ENCODE data around the gene DHRS3. TPM values are rescaled to one million over a fixed set of nuclear protein-coding genes. Genes with fewer than 3 reads are reported as not detected.

Gene DHRS3
- total RNA-seq, 6 experiments from 2014 or later: 6.0 to 29.1 (median 27.1) TPM

DNA sequence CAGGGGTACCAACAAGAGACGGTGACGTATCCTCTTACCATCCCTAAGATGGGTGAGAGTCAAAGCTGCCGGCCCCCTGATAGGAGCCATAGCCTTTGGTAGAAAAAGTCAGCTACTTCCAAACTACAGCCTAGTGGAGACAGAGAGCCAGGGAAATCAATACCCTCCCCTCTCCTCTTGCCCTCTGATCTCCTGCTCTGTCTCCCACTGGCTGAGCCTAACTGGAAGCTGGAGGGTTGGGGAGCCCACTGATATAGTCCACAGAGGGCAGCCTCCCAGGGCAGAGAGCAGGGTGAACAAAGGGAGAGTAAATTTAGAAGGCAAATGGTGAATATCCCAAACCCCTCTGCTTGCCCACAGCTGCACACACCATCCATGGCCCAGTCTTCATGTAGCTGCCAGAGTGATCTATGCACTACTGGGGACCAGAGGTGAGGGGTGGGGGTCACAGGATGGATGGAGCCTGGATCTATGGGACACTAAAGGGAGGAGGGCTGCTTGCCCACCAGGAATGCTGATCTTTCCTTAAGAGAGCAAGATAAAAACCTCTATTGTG is 80.0 kb downstream of the DHRS3 start:
- H3K4me3 Mint-ChIP-seq: no peak overlapping the region
- H3K36me3 Mint-ChIP-seq (ENCODE audit: low read depth): peaks cover 9% of the 10 kb centered on the region; the same call in 1 of the 2 replicates
- peaks cover 28% of the 10 kb centered on the region for H3K4me1 Mint-ChIP-seq (ENCODE audit: low read depth)
- peaks cover 13% of the 10 kb centered on the region for H3K27me3 Mint-ChIP-seq (ENCODE audit: insufficient read depth)
- H3K27ac Mint-ChIP-seq: no peak overlapping the region
- TF ChIP-seq, protein P1, sequence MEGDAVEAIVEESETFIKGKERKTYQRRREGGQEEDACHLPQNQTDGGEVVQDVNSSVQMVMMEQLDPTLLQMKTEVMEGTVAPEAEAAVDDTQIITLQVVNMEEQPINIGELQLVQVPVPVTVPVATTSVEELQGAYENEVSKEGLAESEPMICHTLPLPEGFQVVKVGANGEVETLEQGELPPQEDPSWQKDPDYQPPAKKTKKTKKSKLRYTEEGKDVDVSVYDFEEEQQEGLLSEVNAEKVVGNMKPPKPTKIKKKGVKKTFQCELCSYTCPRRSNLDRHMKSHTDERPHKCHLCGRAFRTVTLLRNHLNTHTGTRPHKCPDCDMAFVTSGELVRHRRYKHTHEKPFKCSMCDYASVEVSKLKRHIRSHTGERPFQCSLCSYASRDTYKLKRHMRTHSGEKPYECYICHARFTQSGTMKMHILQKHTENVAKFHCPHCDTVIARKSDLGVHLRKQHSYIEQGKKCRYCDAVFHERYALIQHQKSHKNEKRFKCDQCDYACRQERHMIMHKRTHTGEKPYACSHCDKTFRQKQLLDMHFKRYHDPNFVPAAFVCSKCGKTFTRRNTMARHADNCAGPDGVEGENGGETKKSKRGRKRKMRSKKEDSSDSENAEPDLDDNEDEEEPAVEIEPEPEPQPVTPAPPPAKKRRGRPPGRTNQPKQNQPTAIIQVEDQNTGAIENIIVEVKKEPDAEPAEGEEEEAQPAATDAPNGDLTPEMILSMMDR (IDR thresholded peaks at IDR 0.05): no peak
- H3K9me3 Mint-ChIP-seq: peaks cover 15% of the 10 kb centered on the region
- DNase-seq: no peak

DNA sequence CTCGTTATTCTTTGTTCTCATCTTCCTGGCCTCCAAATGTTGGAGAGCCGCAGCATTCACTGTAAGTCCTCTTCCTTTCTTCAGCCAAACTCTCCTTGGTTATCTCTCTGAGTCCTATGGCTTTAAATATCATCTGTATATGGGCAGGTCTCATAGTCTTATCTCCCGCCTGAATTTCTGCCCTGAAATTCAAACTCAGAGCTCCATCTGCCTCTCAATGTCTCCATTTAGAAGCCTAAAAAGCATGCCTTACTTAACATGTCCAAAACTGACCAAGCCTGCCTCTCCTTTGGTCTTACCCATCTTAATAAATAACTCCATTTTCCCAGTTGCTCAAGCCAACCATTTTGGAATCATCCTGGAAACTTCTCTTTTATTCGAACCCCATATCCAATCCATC is 80.7 kb downstream of the DHRS3 start:
- TF ChIP-seq, protein P1 (IDR thresholded peaks at IDR 0.05): no peak
- Mint-ChIP-seq H3K36me3 (ENCODE audit: low read depth) (peaks cover 9% of the 10 kb centered on the region; the same call in 1 of the 2 replicates), H3K27ac (no peak overlapping the region), H3K4me3 (no peak overlapping the region), H3K9me3 (peaks cover 15% of the 10 kb centered on the region), H3K4me1 (ENCODE audit: low read depth) (peaks cover 26% of the 10 kb centered on the region), H3K27me3 (ENCODE audit: insufficient read depth) (peaks cover 13% of the 10 kb centered on the region)
- DNase-seq: no peak

DNA sequence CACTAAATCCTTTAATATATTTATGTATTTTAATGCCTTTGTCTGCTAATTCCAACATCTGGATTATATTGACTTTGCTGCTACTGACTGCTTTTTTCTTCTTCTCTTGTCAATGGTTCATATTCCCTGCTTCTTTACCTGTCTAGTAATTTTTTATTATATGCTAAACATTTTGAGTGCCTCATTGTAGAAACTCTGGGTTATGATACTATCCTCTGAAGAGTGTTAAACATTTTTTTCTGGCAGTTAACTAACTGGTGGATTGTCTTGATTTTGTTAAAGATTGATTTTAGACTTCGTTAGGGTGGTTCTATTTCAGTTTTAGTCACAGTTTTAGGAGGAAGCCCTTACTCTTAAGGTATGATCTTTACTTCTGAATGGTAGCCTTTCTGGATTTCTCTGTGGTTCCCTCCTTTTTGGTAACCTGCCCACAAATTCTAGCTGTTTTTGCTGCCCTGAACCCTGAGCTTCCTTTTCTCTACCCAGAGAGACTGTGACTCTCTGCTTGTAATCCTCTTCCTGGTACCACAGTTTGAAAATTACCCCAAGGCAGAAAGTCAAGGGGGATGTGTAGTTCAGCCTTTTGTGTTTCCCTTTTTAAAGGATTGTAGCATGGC is 81.9 kb downstream of the DHRS3 start:
- no peak overlapping the region for H3K4me3 Mint-ChIP-seq
- H3K9me3 Mint-ChIP-seq: peaks cover 15% of the 10 kb centered on the region
- no peak for DNase-seq
- peaks cover 16% of the 10 kb centered on the region for H3K4me1 Mint-ChIP-seq (ENCODE audit: low read depth)
- H3K27ac Mint-ChIP-seq: no peak overlapping the region
- TF ChIP-seq, protein P1 (IDR thresholded peaks at IDR 0.05): no peak
- peaks cover 9% of the 10 kb centered on the region; the same call in 1 of the 2 replicates for H3K36me3 Mint-ChIP-seq (ENCODE audit: low read depth)
- peaks cover 8% of the 10 kb centered on the region for H3K27me3 Mint-ChIP-seq (ENCODE audit: insufficient read depth)

- TF ChIP-seq, protein P1 (IDR thresholded peaks at IDR 0.05): no peak
- Mint-ChIP-seq H3K4me1 (ENCODE audit: low read depth) (peaks cover 11% of the 10 kb centered on the region), H3K9me3 (peaks cover 11% of the 10 kb centered on the region; the same call in 1 of the 2 replicates), H3K27ac (no peak overlapping the region), H3K27me3 (ENCODE audit: insufficient read depth) (peaks cover 6% of the 10 kb centered on the region), H3K36me3 (ENCODE audit: low read depth) (peaks cover 5% of the 10 kb centered on the region; the same call in 1 of the 2 replicates), H3K4me3 (no peak overlapping the region)
- DNase-seq: no peak
Measured at GRCh38 chr1:12532405-12533315, 85.3 kb downstream of the DHRS3 start.

- Mint-ChIP-seq H3K9me3 (peaks cover 2% of the 10 kb centered on the region; the same call in 1 of the 2 replicates), H3K4me3 (no peak overlapping the region), H3K36me3 (ENCODE audit: low read depth) (no peaks in the 10 kb centered on the region; the same call in 1 of the 2 replicates), H3K4me1 (ENCODE audit: low read depth) (peaks cover 11% of the 10 kb centered on the region), H3K27me3 (ENCODE audit: insufficient read depth) (peaks cover 2% of the 10 kb centered on the region), H3K27ac (no peak overlapping the region)
- DNase-seq: no peak
- TF ChIP-seq, protein P1 (IDR thresholded peaks at IDR 0.05): no peak
Measured at GRCh38 chr1:12531179-12531499, 86.9 kb downstream of the DHRS3 start.
